DMS153 treated with DMSO at 0.1 percent for 48 hours (cell line): ENCODE data around the gene RALGAPB.
"Not testable (repeated sequence)": the region's sequence is repeated elsewhere in the genome, so short reads cannot be mapped to it uniquely, and the experiment has no call there.

Experiments used
- DNase-seq: peaks from one replicate; lab custom pipeline; 2025; ENCODE audit not compliant: unreplicated experiment; lab: John Stamatoyannopoulos, UW

The RALGAPB gene

GRCh38 chr20:38485041-38485440, 12.4 kb downstream of the RALGAPB start:
- DNase-seq = no peak

GRCh38 chr20:38489181-38489580, 16.5 kb downstream of the RALGAPB start:
- DNase-seq = no peak

- DNase-seq = no peak
These were observed 24.7 kb downstream of the RALGAPB start for GRCh38 chr20:38497246-38497935.

GRCh38 chr20:38498909-38499308, 26.3 kb downstream of the RALGAPB start:
- no peak for DNase-seq

GRCh38 chr20:38499366-38499765, 26.7 kb downstream of the RALGAPB start:
- DNase-seq = no peak

GRCh38 chr20:38501858-38502436, 29.3 kb downstream of the RALGAPB start:
- no peak for DNase-seq

GRCh38 chr20:38504368-38505090, 31.9 kb downstream of the RALGAPB start:
- DNase-seq = no peak

GRCh38 chr20:38505091-38505455, 32.4 kb downstream of the RALGAPB start:
- DNase-seq = no peak

- DNase-seq = not testable (repeated sequence)
These were observed 39.1 kb downstream of the RALGAPB start for GRCh38 chr20:38511726-38512125.

GRCh38 chr20:38514185-38514584, 41.5 kb downstream of the RALGAPB start:
- no peak for DNase-seq

- no peak for DNase-seq
These were observed 42.3 kb downstream of the RALGAPB start for GRCh38 chr20:38514947-38515346.

GRCh38 chr20:38515631-38516030, 43.0 kb downstream of the RALGAPB start:
- DNase-seq = no peak

- no peak for DNase-seq
These were observed 46.8 kb downstream of the RALGAPB start for GRCh38 chr20:38519426-38519825.

- DNase-seq = no peak
These were observed 47.6 kb downstream of the RALGAPB start for GRCh38 chr20:38520261-38520660.

- no peak for DNase-seq
These were observed 51.1 kb downstream of the RALGAPB start for GRCh38 chr20:38523697-38524096.

- DNase-seq = no peak
These were observed 55.5 kb downstream of the RALGAPB start for GRCh38 chr20:38528167-38528566.

- no peak for DNase-seq
These were observed 58.4 kb downstream of the RALGAPB start for GRCh38 chr20:38531021-38531420.

- no peak for DNase-seq
These were observed 62.1 kb downstream of the RALGAPB start for GRCh38 chr20:38534756-38535155.

- DNase-seq = no peak
These were observed 63.7 kb downstream of the RALGAPB start for GRCh38 chr20:38536310-38536709.

GRCh38 chr20:38537176-38537575, 64.5 kb downstream of the RALGAPB start:
- DNase-seq = no peak

- DNase-seq = no peak
These were observed 66.1 kb downstream of the RALGAPB start for GRCh38 chr20:38538789-38539188.
